D721Med (cell line): ENCODE measurements around the gene RUFY2.
A peak's percentile ranks its signal among the peaks of the same experiment; 100 is the strongest.

ENCODE experiments used
- DNase-seq: peaks from one replicate; pipeline ENCODE4 v3.0.0; 2011; ENCODE audit warnings: low spot score; ENCODE audit not compliant: insufficient read length
- FAIRE-seq: peaks from 2 replicates; lab custom pipeline; 2011; peaks lifted over from hg19 to GRCh38; lab: Jason Lieb, UNC
- TF ChIP-seq, protein P1 (sequence below): IDR thresholded peaks from 2 replicates; pipeline ENCODE4 v1.5.1; 2012; ENCODE audit warnings: mild to moderate bottlenecking, control low read depth; ENCODE audit not compliant: insufficient read depth; ENCODE audit errors: missing control alignments

RUFY2 gene

DNA sequence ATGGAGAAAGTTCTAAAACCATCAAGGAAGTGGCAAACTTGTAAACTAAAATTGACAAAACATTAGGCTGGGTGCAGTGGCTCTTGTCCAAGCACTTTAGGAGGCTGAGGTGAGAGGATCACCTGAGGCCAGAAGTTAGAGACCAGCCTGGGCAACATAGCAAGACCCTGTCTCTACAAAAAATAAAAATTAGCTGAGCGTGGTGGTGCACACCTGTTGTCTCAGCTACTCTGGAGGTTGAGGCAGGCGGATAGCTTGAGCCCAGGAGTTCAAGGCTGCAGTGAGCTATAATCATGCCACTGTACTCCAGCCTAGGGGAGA is 104.6 kb downstream of the RUFY2 start:
- FAIRE-seq = no peak
- TF ChIP-seq, protein P1, sequence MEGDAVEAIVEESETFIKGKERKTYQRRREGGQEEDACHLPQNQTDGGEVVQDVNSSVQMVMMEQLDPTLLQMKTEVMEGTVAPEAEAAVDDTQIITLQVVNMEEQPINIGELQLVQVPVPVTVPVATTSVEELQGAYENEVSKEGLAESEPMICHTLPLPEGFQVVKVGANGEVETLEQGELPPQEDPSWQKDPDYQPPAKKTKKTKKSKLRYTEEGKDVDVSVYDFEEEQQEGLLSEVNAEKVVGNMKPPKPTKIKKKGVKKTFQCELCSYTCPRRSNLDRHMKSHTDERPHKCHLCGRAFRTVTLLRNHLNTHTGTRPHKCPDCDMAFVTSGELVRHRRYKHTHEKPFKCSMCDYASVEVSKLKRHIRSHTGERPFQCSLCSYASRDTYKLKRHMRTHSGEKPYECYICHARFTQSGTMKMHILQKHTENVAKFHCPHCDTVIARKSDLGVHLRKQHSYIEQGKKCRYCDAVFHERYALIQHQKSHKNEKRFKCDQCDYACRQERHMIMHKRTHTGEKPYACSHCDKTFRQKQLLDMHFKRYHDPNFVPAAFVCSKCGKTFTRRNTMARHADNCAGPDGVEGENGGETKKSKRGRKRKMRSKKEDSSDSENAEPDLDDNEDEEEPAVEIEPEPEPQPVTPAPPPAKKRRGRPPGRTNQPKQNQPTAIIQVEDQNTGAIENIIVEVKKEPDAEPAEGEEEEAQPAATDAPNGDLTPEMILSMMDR = no peak

DNA sequence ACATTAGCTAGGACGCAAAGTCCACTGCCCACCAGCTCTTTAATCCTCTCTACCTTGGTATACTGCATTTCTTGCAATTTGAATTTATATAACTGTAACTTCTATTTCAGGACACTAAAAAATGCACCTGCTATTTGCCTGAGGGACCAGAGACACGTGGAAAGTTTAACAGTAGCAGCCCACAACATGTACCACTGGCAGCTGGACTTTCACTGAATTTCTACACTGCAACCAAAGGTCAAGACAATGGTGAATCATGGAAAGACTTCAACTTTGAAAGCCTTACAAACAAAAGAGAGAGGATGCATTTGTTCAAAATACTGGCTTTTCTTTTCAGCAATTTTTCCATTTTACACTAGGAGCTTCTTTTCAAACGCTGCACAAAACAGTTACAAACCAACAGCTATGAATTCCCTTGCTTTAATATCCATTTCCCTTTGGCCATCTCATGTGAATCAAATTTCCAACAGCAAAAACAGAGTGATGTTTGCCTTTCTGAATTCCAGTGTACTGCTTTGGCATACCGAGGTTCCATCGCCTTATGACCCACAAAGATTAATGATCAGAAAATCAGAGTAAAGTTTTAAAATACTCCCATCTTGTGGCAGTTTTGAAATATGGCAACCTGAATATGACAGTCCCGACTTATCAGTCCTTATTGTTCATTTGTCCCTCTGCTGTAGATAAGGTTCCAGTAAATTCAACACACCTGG is 105.1 kb downstream of the RUFY2 start:
- TF ChIP-seq, protein P1 = peak; percentile 65
- no peak for DNase-seq
- peak; percentile 6 for FAIRE-seq

More for the DNA sequence above, 104.6 kb downstream of the RUFY2 start:
- no peak for DNase-seq

DNA sequence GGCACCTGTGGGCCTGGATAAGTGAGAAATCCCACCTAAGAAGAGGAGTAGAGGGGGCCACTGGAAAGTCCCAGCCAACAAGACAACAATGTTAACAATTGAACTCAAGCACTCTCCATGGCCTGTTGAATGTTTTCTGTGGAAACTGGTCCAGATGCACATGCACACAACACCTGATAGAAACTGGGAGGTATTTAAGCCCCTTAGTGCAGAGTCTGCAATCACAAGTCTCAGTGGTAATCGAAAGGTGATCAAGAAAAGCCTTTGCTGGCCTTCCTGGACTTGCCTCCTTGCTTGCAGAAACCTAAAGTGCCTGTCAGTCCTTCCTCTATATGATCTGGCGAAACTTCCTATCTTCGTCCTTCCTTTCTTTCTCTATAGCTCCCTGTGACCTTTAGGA is 105.8 kb downstream of the RUFY2 start:
- DNase-seq (no peak), FAIRE-seq (no peak)
- TF ChIP-seq, protein P1 = no peak

DNA sequence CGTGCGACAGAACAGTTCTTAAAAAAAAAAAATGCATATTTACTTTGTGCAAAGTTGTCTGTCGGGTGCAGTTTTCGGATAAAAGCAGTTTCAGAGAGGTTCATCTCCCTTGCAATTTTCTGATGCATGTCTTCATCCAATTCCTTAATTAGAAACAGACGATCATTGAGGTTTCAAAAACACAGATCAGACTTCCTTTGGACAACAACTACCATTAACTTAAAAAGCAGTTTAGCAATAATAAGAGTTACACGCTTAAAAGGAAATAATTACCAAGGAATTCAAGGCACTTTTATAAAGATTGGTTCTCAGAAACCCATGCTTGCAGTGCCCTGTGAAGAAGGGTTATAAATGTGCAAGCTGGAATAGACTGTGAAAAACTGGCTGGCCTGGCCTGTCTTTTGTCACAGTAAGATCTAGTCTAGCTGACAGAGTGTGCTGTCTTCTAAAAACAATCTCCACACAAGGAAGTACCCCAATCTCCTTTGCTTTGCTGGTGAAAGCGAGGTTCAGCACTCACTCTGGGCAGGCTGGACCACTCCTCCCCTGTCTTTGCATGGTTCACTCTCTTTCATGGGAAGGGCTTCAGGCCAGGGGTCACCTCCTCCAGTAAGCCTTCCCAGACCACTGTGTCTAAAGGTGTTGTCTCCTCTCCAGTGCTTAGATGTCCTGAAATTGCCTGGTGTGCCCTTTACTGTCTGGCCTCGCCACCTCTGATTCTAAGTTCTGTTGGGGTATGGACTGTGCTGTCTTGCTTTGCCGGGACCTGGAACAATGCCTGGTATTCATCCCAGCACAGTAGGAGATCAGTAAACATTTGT is 110.0 kb downstream of the RUFY2 start:
- FAIRE-seq (no peak), DNase-seq (no peak)
- TF ChIP-seq, protein P1 = no peak
